H4 (cell line): Measurements from ENCODE around the gene PRR18. TPM values are rescaled to one million over a fixed set of nuclear protein-coding genes. Genes with fewer than 3 reads are reported as not detected.

Source experiments
- DNase-seq: peaks from one replicate; pipeline ENCODE4 v3.0.0-alpha.2; 2015; ENCODE audit warnings: low spot score
- total RNA-seq: library from RNA; depleted of rRNA; stranded (reverse); fragments of >200 nt; shearing (Covaris generic); gene quantifications from 2 replicates; pipeline ENCODE4 v1.2.3, GENCODE V29; 2014

PRR18 gene
- total RNA-seq, 1 experiment from 2014 or later, result not detected

- no peak for DNase-seq
Measured at GRCh38 chr6:166306378-166307081, 1.7 kb downstream of the PRR18 start.

DNA sequence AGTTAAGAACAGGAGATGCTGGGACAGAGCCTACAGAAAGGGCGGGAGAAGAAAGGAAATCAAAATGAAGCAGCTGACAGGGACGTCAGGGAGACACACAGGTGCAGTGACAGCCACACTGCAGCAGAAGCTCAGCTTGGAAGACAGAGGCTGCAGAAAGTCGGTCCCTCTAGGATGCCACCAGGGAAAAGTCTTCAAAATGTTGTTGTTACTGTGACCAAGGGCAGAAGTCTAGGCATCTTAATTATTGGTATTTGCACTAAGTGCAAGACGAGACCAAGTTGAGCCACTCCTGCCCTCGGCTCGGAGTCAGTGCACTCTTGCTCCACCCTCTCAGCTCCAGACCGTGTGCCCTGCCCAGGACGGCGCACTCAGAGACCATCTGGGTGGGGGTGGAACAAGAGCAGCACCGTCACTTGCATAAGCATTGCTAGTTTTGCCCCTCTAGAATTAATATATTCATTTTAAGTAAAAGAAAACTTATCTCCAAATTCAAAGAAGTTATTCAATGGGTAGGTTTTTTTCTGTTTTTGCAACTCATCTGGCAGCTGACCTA, 2.6 kb downstream of the PRR18 start:
- DNase-seq, result no peak

GRCh38 chr6:166304106-166304505, 4.1 kb downstream of the PRR18 start:
- no peak for DNase-seq

GRCh38 chr6:166301611-166302529, 6.3 kb downstream of the PRR18 start:
- DNase-seq, result no peak

DNA sequence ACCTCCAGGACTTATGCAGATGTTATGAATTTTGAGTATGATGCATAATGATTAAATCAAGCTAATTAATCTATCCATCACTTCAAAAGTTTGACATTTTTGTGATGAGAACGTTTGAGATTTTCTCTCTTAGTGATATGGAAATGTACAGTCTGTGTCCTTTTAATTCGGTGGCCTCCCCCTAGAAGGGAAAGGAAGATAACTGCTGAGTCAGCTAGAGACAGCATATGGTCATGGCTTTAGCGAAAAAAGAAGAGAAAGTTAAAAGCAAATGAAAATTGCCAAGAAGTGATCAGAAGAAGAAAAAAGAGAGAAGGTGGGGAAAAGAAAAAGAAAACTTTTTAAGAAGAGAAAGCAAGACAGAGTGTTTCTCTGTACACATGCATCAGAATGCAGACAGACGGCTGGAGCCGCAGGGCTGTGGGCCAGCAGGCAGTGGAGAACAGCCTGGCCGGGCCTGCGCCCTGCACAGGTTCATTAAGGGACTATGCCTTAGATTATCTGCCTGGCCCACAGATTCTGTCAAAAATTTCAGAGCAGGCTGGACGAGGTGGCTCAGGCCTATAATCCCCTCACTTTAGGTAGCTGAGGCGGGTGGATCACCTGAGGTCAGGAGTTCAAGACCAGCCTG, 7.7 kb downstream of the PRR18 start:
- no peak for DNase-seq

DNA sequence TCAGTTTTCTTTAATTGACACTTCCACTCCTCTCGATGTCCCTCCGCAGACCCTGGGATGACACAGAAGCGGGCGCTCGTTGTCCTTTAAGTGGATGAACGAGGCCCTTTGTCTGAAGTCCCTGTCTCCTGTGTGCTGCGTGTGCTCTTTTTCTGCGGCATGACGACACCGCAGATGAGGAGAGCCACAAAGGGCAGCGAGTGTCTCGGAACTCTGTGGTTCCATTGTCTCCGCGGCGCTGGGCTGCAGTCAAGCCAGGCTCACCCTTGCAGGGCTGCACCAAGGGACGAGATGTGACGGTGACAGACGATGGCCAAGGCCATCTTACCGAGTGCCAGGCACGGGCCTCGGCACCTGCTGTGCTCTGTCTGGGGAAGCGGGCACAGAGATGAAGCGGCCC, 10.6 kb downstream of the PRR18 start:
- no peak for DNase-seq

DNA sequence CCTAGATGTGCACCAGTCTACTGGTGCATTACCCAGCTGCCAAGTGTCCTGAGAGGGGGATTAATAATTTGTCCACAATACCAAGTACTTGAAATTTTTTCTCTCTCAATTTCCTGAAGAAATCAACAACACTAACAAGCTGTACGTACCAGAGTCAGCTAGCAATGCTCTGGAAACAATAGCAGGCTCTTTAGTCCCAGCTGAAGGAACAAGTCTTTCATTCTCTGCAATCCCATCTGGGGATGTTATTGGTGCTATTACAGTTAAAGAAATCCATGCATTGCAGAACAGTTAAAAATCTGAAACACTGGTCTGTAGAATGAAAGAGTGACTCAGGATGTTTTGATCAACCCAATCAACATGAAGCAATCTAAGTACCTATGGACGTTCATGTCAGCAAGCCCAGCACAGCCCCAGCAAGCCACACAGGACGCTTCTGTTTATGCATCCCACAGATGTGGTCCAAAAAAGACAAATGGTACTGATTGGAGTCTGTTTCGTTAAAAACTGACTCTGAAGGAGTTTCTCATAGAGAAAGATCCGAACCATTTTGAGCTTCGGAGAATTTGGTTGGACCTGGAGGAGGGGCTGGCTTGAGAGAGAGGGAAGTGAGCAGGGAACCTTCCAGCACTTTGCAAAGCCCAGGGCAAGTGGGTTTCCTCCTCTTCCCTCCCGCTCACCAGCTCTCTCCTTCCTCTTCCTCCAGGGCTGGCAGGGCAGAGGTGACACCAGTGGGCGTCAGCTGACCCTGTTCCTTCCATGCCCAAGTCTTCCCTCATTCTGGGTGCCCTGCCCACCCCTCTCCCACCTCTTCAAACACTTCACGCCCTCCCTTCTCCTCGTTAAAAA, 11.9 kb downstream of the PRR18 start:
- no peak for DNase-seq

DNA sequence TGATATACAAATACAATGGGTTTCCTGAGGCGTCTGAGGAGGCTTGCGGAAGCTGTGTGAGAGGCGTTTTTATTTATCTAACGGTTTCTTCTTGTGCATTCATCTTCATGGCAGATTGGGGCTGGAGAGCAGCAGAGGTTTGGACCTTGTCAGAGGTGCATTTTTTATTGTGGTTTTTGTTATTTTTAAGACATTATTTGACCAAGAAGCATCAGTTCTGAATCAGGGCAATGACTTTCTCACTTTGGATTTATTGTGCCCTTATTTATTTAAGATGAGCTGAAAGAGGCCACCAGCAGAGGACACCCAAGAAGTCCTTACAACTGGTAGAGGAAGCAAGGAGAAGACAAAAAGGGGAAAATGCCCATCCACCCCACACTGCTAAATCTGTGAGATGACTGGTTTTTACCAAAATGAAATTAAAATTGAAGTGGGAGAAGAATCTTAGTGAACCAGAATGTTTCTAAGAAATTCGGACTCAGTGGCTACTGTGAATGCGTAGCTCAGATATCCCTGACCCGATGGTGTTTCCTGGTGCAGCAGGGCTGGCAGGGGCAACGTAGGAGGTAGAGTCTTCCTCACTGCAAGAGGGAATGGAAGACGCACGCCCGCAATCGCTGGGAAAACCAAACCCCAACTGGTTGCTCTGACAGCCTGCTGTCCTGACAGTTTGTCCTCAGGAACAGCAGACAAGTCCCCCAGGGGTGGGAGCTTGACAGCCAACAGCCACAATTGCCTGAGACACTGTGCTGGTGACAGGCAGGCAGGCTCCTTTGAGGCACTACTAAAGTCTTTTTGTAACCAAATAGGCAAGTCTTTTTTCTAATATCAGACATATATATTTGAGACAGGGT, 14.2 kb downstream of the PRR18 start:
- no peak for DNase-seq

DNA sequence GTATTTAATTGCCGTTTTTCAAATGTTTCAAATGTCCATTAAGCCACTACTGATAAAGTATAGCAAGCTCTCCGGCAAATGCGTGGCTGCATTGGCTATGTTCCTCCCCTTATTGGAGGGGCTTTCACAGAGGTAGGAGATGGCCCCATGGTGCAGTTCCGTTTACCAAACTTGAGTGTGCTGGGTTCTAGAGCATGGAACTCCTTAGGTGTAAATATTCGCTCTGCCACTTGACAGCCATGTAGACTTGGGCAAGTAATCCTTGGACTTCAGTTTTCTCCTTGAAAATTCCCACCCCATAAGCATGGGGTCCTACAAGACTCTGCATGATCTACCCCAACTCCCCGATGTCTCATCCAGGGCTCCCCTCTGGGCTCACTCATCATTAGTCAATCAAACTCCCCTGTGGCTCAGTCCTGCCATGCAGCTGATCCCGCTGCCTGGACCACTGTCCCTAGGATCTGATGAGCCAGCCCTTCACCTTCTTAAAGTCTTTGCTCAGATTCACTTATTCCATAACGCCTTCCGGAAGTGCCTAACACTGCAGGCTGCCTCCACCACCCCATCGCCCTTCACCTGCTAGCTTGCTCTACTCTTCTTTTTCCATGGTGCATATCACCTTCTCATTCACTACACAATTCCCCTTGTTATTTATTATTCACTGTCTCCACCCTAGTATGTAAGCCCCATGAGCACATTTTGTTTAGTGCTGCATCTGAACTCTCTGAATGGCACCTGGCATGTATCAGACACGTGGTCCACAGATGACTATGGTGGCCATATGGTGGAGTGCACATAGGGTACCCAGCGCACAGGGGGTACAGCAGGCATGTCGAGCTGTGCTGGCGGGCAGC, 18.8 kb downstream of the PRR18 start:
- DNase-seq, result no peak

DNA sequence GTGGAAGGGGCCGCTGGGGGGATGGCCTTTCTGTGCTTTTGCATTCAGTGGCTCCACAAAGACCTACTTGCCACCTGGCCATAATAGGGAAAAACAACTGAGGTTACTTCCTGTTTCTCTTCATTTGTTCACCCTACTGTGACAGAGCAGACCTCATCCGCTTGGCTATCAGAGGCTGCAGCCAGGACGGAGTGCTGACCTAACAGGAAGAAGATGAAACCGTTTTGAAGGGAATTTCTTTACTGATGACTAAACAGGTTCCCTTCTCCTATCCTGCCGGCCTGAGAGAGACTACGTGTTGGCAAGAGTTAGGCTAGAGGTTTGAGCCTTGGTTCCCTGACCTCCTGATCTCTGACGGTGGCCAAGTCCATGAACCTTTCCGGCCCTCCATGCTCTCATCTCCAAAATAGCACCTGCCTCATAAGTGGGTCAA, 21.3 kb downstream of the PRR18 start:
- no peak for DNase-seq

GRCh38 chr6:166285233-166285632, 23.0 kb downstream of the PRR18 start:
- no peak for DNase-seq

- DNase-seq, result no peak
Measured at GRCh38 chr6:166284640-166285039, 23.6 kb downstream of the PRR18 start.

DNA sequence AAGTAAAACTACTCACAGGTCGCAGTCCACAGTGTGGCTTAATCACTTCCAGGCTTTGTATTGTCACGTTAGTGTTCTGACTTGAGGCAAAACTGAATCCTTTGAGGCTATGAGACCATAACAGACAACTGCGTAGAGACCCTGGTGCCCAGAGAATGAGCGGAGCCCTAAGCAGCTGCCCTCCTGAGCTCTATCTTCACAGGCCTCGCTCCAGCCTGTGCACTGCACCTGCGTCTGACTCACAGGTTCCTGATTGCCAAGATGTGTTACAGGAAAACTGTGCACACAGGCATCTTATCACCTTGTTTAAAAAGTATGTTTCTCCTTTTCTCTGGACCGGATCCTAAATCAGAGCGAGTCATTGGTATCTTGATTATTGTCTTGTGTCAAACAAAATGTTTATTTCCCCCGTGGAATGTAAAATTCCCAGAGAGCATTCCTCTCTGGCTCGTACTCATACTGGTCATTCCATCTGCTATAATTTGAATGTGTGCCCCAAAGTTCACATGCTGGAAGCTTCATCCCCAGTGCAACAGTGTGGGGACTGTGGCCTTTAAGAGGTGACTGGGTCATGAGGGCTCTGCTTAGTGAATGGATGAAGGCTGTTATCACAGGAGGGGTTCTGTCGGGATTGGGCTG, 25.7 kb downstream of the PRR18 start:
- DNase-seq, result no peak

- DNase-seq, result no peak
Measured at GRCh38 chr6:166281104-166281503, 27.1 kb downstream of the PRR18 start.

- DNase-seq, result no peak
Measured at GRCh38 chr6:166279393-166279679, 28.9 kb downstream of the PRR18 start.

GRCh38 chr6:166278579-166279392, 29.4 kb downstream of the PRR18 start:
- DNase-seq, result no peak

- no peak for DNase-seq
Measured at GRCh38 chr6:166277892-166278578, 30.2 kb downstream of the PRR18 start.

DNA sequence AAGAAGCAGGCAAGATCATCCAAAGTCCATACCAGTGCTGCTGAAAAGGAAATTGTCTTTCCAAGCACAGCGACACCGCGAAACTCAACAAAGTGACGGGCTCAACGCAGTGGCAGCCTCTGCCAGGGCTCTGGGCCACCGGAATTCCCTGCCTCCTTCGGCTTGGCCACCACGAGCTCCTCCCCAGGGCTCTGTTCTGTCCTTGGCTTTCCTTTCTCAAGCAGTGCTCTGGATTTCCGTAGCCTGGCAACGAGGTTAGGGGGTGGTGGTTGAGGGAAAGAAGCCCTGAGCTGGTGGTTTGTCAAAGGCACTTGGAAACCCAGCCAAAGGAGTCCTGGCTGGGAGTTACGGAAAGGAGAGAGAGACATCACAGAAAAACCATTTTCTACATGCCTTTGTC, 31.2 kb downstream of the PRR18 start:
- DNase-seq, result peak; percentile 24
